GM18517 (cell line): ENCODE data around the gene COL9A2.
"Not testable (repeated sequence)": the region's sequence is repeated elsewhere in the genome, so short reads cannot be mapped to it uniquely, and the experiment has no call there.

Experiments used
- ATAC-seq: cut with Tn5 transposase; IDR thresholded peaks from one replicate; pipeline ENCODE4 v1.9.1; 2021; ENCODE audit warnings: mild to moderate bottlenecking, moderate library complexity; ENCODE audit not compliant: unreplicated experiment

COL9A2 gene

GRCh38 chr1:40316595-40317393 is at the start of gene COL9A2:
Gene COL9A2 (minus strand): TSS chr1:40317286. CDS start chr1:40317197, 89 bp downstream.
- ATAC-seq = peak; percentile 35

- ATAC-seq = peak; percentile 72
Observed at GRCh38 chr1:40363721-40364120, 46.6 kb upstream of the COL9A2 start.

GRCh38 chr1:40362699-40363098 is 45.6 kb upstream of the COL9A2 start:
- ATAC-seq = no peak

GRCh38 chr1:40362199-40362598 is 45.1 kb upstream of the COL9A2 start:
- ATAC-seq = no peak

- ATAC-seq = no peak
Observed at GRCh38 chr1:40361637-40362036, 44.6 kb upstream of the COL9A2 start.

- ATAC-seq = no peak
Observed at GRCh38 chr1:40361201-40361600, 44.1 kb upstream of the COL9A2 start.

GRCh38 chr1:40360631-40361030 is 43.5 kb upstream of the COL9A2 start:
- no peak for ATAC-seq

- ATAC-seq = no peak
Observed at GRCh38 chr1:40357625-40358024, 40.5 kb upstream of the COL9A2 start.

- ATAC-seq = no peak
Observed at GRCh38 chr1:40353082-40353481, 36.0 kb upstream of the COL9A2 start.

GRCh38 chr1:40352126-40352525 is 35.0 kb upstream of the COL9A2 start:
- no peak for ATAC-seq

GRCh38 chr1:40351124-40351523 is 34.0 kb upstream of the COL9A2 start:
- no peak for ATAC-seq

- no peak for ATAC-seq
Observed at GRCh38 chr1:40350391-40350790, 33.3 kb upstream of the COL9A2 start.

- no peak for ATAC-seq
Observed at GRCh38 chr1:40344597-40344996, 27.5 kb upstream of the COL9A2 start.

- not testable (repeated sequence) for ATAC-seq
Observed at GRCh38 chr1:40342381-40342717, 25.3 kb upstream of the COL9A2 start.

- no peak for ATAC-seq
Observed at GRCh38 chr1:40341491-40342380, 24.6 kb upstream of the COL9A2 start.

- ATAC-seq = no peak
Observed at GRCh38 chr1:40339420-40340323, 22.6 kb upstream of the COL9A2 start.

GRCh38 chr1:40338745-40339419 is 21.8 kb upstream of the COL9A2 start:
- no peak for ATAC-seq

- no peak for ATAC-seq
Observed at GRCh38 chr1:40337443-40337842, 20.4 kb upstream of the COL9A2 start.

GRCh38 chr1:40332695-40333094 is 15.6 kb upstream of the COL9A2 start:
- ATAC-seq = no peak

- not testable (repeated sequence) for ATAC-seq
Observed at GRCh38 chr1:40331403-40331802, 14.3 kb upstream of the COL9A2 start.
